IMR-90 (cell line): ENCODE measurements around the gene TSEN15.

Source experiments
- CEBPB ChIP-seq: IDR thresholded peaks from 2 replicates; pipeline ENCODE4 v1.6.1; 2012; ENCODE audit warnings: low read depth, low read length, improper control_type of control experiment
- MAZ ChIP-seq: IDR thresholded peaks from 2 replicates; pipeline ENCODE4 v1.6.1; 2012; ENCODE audit warnings: low read depth, mild to moderate bottlenecking, low read length, improper control_type of control experiment, moderate library complexity, borderline replicate concordance
- TF ChIP-seq, protein P1 (sequence below): conservative IDR thresholded peaks from 2 replicates; pipeline ENCODE4 v1.5.1; 2012; ENCODE audit warnings: mild to moderate bottlenecking, low read depth, low read length, improper control_type of control experiment

DNA sequence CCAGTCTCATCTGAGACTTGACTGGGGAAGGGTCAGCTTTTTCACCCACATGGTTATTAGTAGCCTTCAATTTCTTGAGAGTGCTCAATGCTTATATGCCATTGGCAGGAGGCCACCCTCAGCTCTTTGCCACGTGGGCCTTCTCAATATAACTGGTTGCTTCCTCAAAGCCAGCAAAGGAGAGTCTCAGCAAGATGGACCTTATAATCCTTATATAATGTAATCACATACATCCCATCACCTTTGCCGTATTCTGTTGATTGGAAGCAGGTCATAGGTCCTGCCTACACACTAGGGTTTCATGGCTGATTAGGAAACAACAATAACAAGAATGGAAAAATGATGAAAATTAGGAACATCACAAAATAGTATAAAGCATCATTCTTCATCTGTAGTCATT, 22.9 kb downstream of the TSEN15 start:
- TF ChIP-seq, protein P1, sequence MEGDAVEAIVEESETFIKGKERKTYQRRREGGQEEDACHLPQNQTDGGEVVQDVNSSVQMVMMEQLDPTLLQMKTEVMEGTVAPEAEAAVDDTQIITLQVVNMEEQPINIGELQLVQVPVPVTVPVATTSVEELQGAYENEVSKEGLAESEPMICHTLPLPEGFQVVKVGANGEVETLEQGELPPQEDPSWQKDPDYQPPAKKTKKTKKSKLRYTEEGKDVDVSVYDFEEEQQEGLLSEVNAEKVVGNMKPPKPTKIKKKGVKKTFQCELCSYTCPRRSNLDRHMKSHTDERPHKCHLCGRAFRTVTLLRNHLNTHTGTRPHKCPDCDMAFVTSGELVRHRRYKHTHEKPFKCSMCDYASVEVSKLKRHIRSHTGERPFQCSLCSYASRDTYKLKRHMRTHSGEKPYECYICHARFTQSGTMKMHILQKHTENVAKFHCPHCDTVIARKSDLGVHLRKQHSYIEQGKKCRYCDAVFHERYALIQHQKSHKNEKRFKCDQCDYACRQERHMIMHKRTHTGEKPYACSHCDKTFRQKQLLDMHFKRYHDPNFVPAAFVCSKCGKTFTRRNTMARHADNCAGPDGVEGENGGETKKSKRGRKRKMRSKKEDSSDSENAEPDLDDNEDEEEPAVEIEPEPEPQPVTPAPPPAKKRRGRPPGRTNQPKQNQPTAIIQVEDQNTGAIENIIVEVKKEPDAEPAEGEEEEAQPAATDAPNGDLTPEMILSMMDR, result no peak
- TF ChIP-seq CEBPB (no peak), MAZ (no peak)
